KG1 (cell line): ENCODE measurements around the gene RAMP1.
A peak's percentile ranks its signal among the peaks of the same experiment; 100 is the strongest.
"Not testable (repeated sequence)": the region's sequence is repeated elsewhere in the genome, so short reads cannot be mapped to it uniquely, and the experiment has no call there.

Source experiments
- DNase-seq: peaks from one replicate; lab custom pipeline; 2025; lab: John Stamatoyannopoulos, UW

Gene RAMP1

DNA sequence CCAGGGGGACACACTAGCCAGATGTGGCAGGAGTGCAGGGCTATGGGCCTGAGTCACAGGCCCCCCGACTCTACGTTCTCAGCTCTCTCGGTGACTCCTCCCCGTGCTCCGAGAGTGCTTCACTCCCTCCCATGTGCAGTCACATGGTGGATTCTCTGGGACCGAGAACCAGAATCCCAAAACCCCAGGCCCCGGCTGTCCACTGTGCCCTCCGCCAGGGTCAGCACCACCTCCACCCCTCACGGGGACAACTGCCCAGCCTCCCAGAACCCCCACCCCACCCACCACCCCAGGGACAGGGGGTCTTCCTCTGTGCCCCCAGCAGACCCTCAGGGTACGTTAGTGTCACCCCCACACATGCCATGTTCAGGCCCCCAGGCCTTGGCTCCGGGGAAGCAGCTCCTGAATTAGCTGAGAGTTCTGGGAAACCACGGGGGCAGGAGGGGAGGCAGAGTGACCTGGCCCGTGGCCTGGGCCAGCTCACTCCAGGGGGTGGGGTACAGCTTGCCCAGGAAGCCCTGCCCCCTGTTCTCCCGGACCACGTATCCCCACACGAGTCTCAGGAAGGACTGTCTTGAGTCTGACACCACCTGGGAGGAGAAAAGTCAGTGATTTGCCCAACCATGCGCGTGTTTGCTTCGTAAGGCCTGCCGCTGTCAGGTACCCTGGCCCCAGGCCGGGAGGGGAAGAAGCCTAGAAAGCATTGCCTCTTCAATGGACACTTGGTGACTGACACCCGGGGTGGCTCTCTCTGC is 4.4 kb downstream of the RAMP1 start:
- no peak for DNase-seq

DNA sequence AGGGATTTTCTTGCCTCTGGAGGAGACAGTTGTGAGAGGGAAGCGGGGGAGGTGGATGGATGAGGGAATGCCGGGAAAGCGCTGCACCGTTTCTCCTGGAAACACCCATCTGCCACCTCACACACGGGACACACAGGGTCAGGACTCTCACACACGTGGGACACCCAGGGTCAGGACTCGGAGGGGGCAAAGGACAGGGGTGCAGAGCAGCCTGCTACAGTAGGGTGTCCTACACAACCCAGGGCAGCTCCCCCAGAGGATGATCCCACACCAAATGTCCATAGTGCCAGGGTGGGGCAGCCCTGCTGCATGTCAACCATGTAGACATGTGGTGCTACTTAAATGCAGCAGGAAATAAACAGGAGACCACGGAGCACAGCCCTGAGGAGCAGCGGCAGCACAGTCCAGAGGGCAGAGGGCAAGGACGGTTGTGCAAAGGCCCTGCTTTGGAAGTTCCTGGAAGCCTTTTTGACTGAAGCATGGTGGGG is 5.1 kb downstream of the RAMP1 start:
- no peak for DNase-seq

DNA sequence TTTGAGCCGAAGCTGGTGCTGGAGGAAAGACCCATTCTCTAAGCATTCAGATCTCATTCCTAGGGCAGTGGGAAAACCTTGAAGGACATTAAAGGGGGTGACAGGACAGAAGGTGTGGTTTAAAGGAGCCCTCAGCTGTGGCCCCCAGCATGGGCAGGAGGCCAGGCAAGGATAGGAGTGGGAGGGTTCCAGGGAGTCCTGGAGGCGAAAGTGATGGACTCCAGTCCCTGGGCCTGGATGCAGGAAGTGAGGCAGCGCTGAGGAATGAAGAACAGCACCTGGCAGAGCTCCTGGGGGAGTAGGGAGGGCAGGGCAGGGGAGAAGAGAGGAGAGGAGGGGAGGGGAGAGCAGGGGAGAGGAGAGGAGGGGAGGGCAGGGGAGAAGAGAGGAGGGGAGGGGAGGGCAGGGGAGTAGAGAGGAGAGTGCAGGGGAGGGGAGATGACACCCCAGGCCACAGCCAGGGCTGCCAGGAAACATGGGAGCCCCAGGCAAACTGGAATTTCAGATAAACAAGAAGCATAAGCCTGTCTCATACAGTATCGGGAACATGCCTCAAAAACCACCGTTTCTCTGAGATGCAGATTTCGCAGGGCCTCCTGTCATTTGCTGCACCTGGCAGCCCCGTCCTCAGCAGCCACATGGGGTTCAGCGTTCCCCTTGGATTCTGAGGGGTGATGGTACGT is 5.7 kb downstream of the RAMP1 start:
- DNase-seq: no peak

DNA sequence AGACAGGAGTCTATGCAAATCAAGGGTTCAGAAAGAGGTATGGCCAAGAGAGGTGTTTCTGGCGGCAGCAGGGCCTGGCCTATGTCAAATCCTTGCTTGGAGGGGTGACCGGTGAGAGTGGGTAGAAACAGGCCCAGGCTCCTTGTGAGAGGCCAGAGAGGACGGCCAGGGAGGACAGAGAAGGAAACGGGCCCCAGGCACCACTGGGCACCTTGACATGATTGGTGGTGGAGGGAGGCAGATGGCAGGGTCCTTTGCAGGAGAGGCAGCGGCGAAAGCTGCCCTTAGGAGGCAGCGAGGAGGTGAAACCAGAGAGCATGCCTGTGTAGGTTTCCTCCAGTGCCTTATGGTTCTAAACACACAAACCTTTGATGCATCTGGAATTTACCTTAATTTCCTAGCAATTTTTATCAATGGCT is 6.2 kb downstream of the RAMP1 start:
- DNase-seq: peak; percentile 10

DNA sequence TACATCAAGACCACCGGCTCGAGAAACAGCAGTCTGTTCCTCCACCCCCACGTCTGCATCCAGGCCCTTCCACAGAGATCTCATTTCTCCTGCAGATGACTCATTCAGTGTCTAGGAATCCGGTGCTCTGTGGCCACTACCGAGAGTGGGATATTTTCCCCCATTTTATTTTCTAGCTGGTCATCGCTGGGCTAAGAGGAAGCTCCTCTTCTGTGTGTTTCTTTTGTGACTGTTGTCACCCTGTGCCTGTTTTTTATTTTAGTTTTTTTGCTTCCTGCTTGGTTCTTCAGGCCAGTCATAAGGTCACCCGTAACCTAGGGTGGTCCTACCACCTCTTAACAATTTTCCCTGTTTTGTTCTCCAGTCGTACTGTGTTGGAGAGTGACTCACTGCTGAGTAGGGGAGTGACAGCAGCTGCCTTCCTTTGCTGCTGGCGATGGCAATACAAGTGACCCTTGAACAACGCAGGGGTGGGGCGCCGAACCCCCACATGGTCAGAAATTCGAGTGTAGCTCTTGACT is 6.7 kb downstream of the RAMP1 start:
- DNase-seq: no peak

DNA sequence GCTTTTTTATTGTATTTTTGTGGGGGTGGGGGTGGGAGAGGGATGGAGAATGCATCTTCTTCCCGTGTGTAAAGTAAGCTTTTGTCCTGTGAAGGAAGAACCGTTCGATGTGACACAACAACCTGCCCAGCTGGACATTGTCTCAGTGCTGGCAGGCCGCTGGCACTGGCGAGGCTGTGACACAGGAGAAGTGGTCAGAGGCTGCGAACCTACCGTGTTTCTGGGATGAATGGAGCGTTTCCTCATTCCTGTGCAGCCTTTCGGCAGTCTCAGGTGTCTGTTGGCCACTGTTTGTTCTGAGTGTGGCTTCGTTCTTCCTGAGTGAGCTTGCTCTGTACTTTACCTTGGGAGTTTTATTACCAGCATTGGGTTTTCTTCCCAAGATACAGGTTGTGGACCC is 8.0 kb downstream of the RAMP1 start:
- DNase-seq: no peak

DNA sequence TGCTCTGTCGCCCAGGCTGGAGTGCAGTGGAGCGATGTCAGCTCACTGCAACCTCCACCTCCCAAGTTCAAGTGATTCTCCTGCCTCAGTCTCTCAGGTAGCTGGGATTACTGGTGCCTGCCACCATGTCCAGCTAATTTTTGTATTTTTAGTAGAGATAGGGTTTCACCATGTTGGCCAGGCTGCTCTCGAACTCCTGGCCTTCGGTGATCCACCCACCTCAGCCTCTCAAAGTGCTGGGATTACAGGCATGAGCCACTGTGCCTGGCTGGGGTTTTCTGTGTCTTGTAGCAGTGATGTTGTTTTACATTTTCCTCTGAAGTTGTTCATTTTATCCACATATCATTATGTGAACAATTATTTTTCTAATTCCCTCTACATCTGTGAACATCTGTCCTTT is 8.7 kb downstream of the RAMP1 start:
- DNase-seq: not testable (repeated sequence)

DNA sequence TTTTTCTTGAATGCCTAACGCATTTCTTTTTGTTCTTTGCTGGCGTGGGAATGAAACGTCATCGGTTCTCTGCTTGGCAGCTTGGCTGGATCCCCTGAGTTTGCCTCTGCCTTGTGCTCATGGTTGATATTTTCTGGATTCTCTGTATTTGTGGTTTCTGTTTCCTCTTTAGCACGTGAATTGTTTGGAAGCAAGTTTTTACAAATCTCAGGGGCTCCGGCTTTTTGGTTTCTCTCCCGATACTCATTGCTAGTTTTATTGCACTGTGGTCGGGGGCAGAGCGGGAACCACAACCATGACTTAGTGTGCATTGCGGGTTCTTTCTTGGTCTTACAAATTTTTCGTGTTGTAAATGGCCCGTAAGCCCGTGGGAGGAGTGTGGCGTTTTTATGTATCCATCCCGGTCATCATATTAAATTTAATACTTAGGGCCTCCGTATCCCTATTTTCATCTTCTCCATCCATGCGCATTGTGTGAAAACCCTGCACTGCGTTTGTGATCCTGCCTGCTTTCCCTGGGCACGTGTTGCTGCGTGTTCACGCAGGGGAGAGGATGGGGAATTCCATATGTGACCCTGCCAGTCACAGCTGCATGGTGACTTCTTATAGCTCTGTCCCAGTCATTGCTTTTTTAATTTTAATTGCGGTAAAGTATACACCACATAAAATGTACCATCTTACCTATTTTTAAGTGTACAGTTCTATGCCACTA is 9.4 kb downstream of the RAMP1 start:
- no peak for DNase-seq

DNA sequence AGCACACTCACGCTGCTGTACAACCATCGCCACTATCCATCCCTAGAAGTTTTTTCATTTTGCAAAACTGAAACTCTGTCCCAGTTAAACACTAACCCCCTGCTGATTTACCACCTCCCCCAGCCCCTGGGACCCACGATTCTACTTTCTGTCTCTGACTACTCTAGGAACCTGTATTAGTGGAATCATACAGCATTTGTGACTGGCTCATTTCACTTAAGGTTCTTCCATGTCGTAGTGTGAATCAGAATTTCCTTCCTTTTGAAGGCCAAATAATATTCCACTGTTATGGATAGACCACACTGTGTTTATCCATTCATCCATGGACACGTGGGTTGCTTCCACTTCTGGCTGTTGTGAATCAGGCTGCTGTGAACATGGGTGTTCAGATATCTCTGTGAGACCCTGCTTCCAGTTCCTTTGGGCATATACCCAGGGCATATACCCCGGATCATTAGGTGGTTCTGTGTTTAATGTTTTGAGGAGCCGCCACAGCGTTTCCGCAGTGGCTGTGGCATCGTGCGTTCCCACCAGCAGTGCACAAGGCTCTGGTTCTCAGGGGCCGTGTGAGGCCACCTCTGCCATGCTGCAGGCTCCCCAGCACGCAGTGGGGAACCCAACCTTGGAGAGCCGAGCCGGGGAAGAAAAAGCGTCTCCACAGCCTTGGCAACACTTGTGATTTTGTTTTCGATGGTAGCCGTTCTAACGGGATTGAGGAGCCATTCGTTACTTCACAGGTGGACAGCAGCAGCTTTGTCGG is 10.1 kb downstream of the RAMP1 start:
- DNase-seq: no peak

DNA sequence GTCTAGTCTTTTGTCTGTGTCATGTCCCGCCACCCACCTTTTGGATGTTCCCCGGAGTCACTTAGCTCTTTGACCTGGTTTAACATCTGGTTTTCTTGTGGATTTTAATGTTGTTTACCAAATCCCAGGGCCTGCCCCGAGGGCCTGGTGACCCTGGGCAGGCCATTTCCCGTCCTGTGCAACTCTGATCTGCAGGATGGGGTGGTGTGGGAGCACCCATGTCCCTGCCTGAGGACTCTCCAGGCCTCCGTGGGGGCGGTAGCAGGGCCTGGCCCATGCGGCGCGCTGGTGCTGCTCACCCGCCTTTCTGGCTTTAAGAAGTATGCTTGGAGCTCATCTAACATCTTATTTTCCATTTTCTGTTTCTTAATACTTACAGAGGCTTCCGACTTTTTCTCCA is 10.7 kb downstream of the RAMP1 start:
- no peak for DNase-seq

DNA sequence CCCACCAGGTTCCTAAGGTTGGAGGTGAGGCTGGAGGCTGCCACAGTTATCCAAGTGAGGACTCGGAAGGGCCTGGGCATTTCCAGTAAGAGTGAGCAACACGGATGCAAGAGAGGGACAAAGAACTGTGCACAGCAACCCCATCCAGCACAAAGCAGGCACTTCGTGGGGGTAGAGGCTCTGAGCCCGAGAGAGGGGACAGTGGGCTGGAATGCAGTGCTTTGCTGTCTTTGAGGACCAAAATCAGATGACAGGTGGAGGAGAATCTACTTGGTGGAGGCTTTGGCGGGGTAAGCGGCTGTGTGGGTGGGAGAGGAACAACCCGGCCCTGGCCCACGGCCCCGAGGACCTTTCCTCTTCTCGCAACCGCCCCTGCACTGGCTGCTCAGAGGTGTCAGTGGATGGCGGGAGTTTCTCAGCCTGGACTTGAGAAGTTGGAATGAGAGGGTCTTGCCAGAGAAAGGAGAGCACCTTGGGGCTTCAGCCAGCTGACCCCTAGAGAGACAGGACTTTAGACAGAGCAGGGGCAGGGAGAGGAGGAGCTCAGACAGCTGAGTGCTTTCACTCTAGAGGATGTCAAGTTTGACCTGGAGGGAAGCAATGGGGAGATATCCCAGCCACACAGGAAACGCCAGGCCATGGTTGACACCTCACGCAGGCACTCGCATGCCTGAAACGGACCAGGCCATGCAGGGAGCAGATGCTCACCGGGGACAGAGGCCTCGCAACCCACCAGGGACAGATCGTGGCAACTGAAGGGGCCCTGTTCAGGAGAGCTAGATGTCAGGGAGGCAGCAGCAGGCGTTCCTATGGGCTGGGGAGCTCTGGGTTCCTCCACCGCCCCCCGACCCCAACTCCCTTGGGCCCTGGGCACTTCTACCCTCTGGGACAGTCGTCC is 11.6 kb downstream of the RAMP1 start:
- DNase-seq: no peak

DNA sequence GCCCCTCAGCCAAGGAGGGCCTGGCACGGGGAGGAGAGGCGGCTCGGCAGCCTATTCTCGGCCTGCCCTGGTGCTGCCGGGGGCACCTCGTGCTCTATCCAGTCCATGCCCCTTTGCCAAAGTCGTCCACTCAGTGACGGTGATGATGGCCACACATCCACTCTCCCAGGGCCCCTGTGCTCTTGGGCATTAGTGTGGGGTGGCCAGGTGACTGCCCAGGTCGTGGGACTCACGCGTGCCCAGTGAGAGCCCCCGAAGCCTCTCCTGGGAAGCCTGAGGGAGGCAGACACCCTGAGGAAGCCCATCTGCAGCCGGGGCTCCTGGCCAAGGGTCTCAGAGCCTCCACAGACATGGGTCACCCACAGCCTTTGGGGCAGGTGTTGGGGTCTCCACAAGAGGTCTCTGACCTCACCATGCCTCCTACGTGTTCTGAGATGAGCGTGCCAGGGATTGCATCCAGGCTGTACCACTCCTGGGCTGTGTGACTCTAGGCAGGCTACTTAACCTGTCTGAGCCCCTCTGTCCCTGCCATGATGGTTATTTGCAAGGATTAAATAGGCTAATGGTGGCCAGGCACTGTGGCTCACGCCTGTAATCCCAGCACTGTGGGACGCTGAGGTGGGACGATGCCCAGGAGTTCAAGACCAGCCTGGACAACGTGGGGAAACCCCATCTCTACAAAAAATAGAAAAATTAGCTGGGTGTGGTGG is 12.9 kb downstream of the RAMP1 start:
- no peak for DNase-seq

DNA sequence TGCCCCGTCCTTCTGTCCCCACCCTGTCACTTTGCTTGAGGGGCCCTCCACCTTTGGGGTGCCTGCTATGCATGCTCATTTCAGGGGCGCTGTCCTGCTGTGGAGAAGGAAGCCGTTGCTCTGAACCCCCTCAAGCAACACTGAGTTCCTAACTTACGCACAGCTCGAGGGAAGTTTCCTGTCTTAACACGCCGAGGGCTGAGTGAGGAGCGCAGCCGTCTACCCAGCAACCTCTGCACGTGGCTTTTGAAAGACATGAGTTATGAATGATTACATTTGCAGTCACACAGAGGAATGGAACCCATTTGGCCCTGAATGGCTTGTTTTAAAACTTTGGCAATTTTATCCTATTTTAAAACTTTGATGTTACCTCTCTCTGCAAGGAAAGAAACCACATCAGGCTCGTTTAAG is 14.0 kb downstream of the RAMP1 start:
- no peak for DNase-seq

DNA sequence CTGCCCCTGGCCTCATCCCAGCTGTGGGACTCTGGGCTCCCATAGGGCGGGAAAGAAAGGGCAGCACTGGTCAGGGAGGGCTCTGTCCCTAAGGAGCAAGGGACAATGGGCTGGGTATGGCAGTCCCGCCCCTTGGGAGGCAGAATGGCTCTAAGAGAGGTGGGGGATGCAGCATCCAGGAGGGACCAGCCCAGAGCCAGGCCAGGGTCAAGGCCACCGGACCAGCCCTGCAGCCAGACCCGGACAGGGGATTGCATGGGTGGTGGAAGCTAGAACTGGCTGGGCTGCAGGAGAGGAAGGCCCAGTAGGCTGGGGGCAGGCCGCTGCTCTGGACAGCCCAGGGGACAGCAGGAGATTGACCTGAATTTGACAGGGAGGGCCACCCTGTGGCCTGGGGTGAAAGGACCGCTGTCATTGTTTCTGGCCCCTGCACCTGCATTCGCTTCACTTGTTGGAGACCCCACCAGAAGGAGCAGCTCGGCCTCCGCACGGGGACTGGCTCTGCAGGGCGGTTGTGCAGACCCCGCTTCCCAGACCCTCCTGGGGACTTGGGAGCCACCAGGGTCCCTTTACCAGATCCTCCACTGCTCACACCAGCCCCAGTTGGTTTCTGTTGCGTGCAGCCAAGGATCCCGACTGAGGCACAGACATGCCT is 14.6 kb downstream of the RAMP1 start:
- DNase-seq: no peak

DNA sequence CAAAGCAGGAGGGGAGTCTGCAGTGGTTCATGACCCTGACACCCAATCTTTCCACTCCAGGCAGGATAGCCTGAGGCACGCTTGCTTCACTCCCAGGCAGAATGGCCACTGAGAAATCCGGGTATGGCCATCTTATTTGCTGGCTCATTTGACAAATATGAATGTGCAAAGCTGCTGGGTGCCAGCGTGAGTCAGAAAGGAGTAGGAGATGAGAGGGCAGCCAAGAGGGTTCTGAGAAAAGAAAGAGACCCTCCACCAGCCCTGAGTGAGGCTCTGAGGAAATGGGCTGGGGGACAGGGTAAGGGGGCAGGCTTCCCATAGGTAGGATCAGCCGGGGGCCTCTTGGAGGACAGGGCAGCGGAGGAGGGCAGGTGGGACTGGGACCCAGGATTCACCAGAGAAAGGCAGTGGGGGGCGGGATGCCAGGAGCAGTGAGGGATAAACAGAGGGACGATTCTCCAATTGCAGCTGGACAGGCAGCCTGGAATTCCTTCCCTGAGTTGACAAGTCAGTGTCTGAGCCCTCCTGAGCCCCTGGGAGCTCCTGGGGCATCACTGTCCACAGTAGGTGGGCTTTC is 15.2 kb downstream of the RAMP1 start:
- no peak for DNase-seq

DNA sequence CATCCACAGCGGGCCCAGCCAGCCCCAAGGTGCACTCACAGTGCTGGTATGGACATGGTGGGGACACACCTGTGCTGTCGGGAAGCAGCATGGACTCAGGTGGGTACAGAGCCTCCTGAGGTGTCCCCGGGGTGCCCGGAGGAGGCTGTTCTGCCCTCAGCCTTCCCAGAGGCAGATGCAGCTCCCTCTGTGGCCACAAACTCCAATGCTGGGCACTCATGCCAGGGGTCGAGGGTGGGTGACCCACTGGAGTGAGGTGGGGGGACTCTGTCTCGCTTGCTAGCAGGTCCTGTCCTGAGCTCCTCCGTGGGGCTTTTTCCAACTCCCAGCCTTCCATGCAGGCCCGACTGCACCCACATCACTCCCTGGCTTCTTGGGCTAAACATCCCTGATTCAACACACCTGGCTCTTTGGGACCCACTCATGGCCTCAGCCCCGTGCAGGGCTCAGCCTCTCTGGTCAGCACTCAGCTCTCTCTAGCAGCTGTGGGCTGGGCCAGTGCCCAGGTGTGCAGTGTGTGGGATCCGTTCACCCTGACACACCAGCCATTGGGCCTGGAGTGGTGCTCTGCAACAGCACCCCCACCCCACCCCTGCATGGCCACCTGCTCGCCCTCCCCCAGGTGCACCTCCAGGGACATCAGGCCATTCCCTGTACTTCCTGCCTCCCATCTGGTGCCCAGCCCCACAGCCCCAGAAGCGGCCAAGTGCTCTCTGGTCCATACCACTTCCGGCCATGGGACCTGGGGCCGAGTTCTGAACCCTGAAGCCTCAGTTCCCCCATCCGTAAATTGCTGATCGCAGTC is 16.0 kb downstream of the RAMP1 start:
- no peak for DNase-seq

DNA sequence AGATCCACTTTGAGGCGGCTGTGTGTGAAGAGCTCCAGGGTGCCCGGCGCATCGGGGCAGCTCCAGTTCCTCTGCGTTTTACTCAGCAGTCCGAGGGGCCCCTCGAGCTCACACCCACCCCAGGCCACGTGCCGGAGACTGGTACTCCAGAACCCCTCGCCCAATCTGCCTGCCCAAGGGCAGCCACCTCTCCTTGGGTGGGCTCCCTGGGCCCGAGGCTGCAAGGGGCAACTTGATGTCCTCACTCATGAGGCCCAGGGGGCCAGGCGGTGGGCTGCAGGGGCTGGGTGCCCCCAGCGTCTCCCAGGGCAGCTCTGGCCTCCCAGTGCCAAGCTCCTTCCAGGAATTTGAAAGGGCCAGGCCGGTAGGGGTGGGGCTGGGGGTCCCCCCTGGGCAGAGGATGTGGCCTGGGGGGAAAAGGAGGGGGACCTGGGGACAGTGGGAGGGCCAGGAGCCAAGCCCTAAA is 16.7 kb downstream of the RAMP1 start:
- DNase-seq: no peak

DNA sequence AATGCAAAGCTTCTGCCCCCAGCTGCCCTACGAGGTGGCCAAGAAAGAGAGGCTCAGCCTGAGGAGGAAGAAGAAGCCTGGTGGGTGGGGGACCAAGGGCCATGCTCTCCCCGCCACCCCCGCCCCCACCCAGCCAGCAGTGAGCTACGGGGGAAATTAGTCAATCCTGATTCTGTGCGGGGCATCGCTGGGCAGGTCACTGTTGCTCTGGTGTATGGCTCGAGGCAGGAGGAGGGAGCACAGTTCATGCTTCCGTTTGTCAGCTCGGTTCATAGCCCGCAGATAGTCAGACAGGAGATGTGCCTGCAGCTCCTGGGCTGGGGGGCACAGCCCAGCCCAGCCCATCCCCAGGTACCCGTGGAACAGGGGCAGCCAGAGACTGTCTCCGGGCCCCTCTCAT is 17.1 kb downstream of the RAMP1 start:
- no peak for DNase-seq
